Sigmoid colon (tissue), 7 donors: ENCODE measurements around the gene ZNF101. TPM values are rescaled to one million over a fixed set of nuclear protein-coding genes. Genes with fewer than 3 reads are reported as not detected.

Experiments used
- DNase-seq: peaks from one replicate; pipeline ENCODE4 v3.0.0-alpha.2; 2019
- H3K27ac ChIP-seq, 4 donors: fragments of 200-600 bp; sonication (generic); one replicate each; pipeline ENCODE4 v1.5.1; 2016 to 2019; ENCODE audit warnings: mild to moderate bottlenecking in 1 of 4
- H3K27me3 ChIP-seq, 3 donors: fragments of 200-600 bp; sonication (generic); one replicate each; pipeline ENCODE4 v1.5.1; 2019; ENCODE audit warnings: mild to moderate bottlenecking in 1 of 3
- H3K36me3 ChIP-seq, 4 donors: fragments of 200-600 bp; sonication (generic); one replicate each; pipeline ENCODE4 v1.5.1; 2016 to 2019
- H3K4me1 ChIP-seq, 4 donors: fragments of 200-600 bp; sonication (generic); one replicate each; pipeline ENCODE4 v1.5.1; 2017 to 2019
- H3K4me3 ChIP-seq, 4 donors: fragments of 200-600 bp; sonication (generic); one replicate each; pipeline ENCODE4 v1.5.1; 2017 to 2019; ENCODE audit warnings: mild to moderate bottlenecking in 2 of 4, moderate library complexity in 1 of 4
- H3K9me3 ChIP-seq, 4 donors: fragments of 200-600 bp in 3 of 4; sonication (generic) in 3 of 4; one replicate each; pipeline versions ENCODE4 v1.5.1 to v1.6.1; 2013 to 2019
- CTCF ChIP-seq, 4 experiments: fragments of 450-650 bp in 3 of 4; fragments of 200-600 bp in 1 of 4; IDR thresholded peaks; one replicate each; pipeline ENCODE4 v1.5.1; 2016 to 2019; ENCODE audit warnings: antibody characterized with exemption in 4 of 4, mild to moderate bottlenecking in 3 of 4, moderate library complexity in 2 of 4
- EP300 ChIP-seq, 4 donors: sonication (generic); formaldehyde crosslinking; IDR thresholded peaks; one replicate each; pipeline ENCODE4 v1.6.1; 2017; ENCODE audit warnings: antibody characterized with exemption in 4 of 4
- POLR2A ChIP-seq, 2 donors: fragments of 450-650 bp; IDR thresholded peaks; one replicate each; pipeline ENCODE4 v1.6.1; 2016; ENCODE audit warnings: antibody characterized with exemption in 2 of 2, mild to moderate bottlenecking in 2 of 2, moderate library complexity in 2 of 2
- POLR2AphosphoS5 ChIP-seq, 4 donors: sonication (generic); formaldehyde crosslinking; IDR thresholded peaks; one replicate each; pipeline ENCODE4 v1.6.1; 2017; ENCODE audit warnings: antibody characterized with exemption in 4 of 4
- WGBS, 2 donors: extraction: QIAGEN DNeasy Blood & Tissue Kit; methylation state at CpG; one replicate each; pipeline ENCODE4 v1.1.7; 2013; 5-methylcytosine and 5-hydroxymethylcytosine counted together
- intact Hi-C: fragments of 100-400 bp; cut with DNase I; formaldehyde crosslinking; loops from one replicate; pipeline ENCODE4 v1.15.1; 2023
- polyA plus RNA-seq, 3 donors: library from polyadenylated mRNA; stranded (reverse); fragments of 200-250 nt; gene quantifications; one replicate each; pipeline ENCODE4 v1.2.3, GENCODE V29; 2013
- total RNA-seq, 4 donors: library from RNA; depleted of rRNA; stranded (reverse); fragments of >200 nt; gene quantifications; one replicate each; pipeline ENCODE4 v1.1.0, GENCODE V29; 2016
- donor health status: healthy with polysubstance abuse.
- donor health status: Bipolar disorder and iron deficiency.
- donor health status: healthy.

ZNF101 gene
- total and polyA plus RNA-seq, 7 donors = 4.7 to 24.2 (median 6.4) TPM

GRCh38 chr19:19630062-19630414 lies 38.6 kb upstream of the ZNF101 start:
- H3K4me1 ChIP-seq = peaks cover 0 to 15% (median 14%) of the 10 kb centered on the region in 4 donors
- H3K36me3 ChIP-seq = peaks cover 0 to 17% (median 4%) of the 10 kb centered on the region in 4 donors
- 97 to 99% methylated on average over 11 of the region's 11 CpGs for WGBS, 2 donors
- H3K27me3 ChIP-seq = peaks cover 9 to 31% (median 15%) of the 10 kb centered on the region in 3 donors
- TF ChIP-seq POLR2AphosphoS5 (IDR thresholded peaks at IDR 0.05) (no peak), POLR2A (IDR thresholded peaks at IDR 0.05) (no peak), CTCF (IDR thresholded peaks at IDR 0.05) (no peak), EP300 (IDR thresholded peaks at IDR 0.05) (no peak)
- intact Hi-C loops = no loop called here
- no peak for DNase-seq
- no peak overlapping the region for H3K27ac ChIP-seq
- H3K4me3 ChIP-seq = no peak overlapping the region
- H3K9me3 ChIP-seq = no peaks in the 10 kb centered on the region

DNA sequence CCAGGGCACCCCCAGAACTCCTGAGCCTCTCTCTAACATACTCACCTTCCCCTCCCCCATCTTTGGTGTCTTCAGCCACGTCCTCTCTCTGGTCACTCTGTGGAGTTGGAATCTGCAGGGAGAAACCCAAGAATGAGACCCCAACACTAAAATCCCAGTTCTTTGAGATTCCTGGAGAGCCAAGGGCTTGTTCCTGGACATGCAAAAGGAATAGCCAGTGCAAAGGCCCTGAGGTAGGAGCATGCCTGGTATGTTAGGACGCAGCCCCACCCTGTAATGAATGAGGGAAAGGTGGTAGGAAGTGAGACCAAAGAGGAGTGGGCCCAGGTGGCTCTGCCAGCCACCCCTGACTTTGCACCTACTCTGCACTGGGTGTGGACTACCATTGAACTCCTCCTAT lies 38.2 kb upstream of the ZNF101 start:
- Histone ChIP-seq H3K27me3 (peaks cover 9 to 31% (median 15%) of the 10 kb centered on the region in 3 donors), H3K4me3 (no peak overlapping the region), H3K4me1 (peaks cover 0 to 15% (median 14%) of the 10 kb centered on the region in 4 donors), H3K36me3 (peaks cover 0 to 20% (median 4%) of the 10 kb centered on the region in 4 donors), H3K27ac (no peak overlapping the region), H3K9me3 (no peaks in the 10 kb centered on the region)
- WGBS, 2 donors = 92 to 96% methylated on average over 2 of the region's 2 CpGs
- TF ChIP-seq POLR2AphosphoS5 (IDR thresholded peaks at IDR 0.05) = no peak
- TF ChIP-seq EP300 (IDR thresholded peaks at IDR 0.05) = no peak
- no peak for TF ChIP-seq CTCF (IDR thresholded peaks at IDR 0.05)
- TF ChIP-seq POLR2A (IDR thresholded peaks at IDR 0.05) = no peak
- no peak for DNase-seq
- intact Hi-C loops = no loop called here

DNA sequence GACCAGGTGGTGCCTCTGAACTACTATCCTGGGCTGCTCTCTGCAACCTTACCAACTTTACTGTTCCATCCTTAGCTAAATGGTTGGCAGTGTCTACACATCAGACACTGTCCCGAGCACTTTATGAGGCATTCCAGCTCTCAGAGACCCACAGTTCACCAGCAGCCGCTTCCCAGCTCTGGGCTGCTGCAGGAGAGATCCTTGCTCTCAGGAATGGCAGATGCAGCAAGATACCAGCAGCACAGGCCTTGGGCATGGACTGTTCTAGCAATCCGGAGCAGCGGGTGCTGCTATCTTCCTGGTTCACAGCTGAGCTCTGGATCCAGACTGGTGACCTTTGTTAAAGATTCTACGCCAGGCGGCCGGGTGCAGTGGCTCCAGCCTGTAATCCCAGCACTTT lies 37.3 kb upstream of the ZNF101 start:
- Histone ChIP-seq H3K9me3 (no peaks in the 10 kb centered on the region), H3K4me3 (no peak overlapping the region), H3K4me1 (peaks cover 0 to 15% (median 14%) of the 10 kb centered on the region in 4 donors), H3K27ac (no peak overlapping the region), H3K27me3 (peaks cover 9 to 27% (median 15%) of the 10 kb centered on the region in 3 donors), H3K36me3 (peaks cover 0 to 24% (median 4%) of the 10 kb centered on the region in 4 donors)
- intact Hi-C loops = no loop called here
- no peak for DNase-seq
- 90 to 95% methylated on average over 7 of the region's 7 CpGs for WGBS, 2 donors
- no peak for TF ChIP-seq POLR2AphosphoS5 (IDR thresholded peaks at IDR 0.05)
- TF ChIP-seq POLR2A (IDR thresholded peaks at IDR 0.05) = no peak
- no peak for TF ChIP-seq EP300 (IDR thresholded peaks at IDR 0.05)
- TF ChIP-seq CTCF (IDR thresholded peaks at IDR 0.05) = no peak

GRCh38 chr19:19632661-19633060 lies 36.0 kb upstream of the ZNF101 start:
- intact Hi-C loops = no loop called here
- whole genome bisulfite sequencing, 2 donors = 90 to 94% methylated on average over 5 of the region's 5 CpGs
- Histone ChIP-seq H3K27me3 (peaks cover 9 to 14% (median 14%) of the 10 kb centered on the region in 3 donors), H3K36me3 (peaks cover 0 to 24% (median 4%) of the 10 kb centered on the region in 4 donors), H3K9me3 (no peaks in the 10 kb centered on the region), H3K4me1 (peaks cover 0 to 12% (median 11%) of the 10 kb centered on the region in 4 donors), H3K4me3 (no peak overlapping the region), H3K27ac (no peak overlapping the region)
- no peak for DNase-seq
- no peak for TF ChIP-seq EP300 (IDR thresholded peaks at IDR 0.05)
- TF ChIP-seq POLR2A (IDR thresholded peaks at IDR 0.05) = no peak
- no peak for TF ChIP-seq CTCF (IDR thresholded peaks at IDR 0.05)
- TF ChIP-seq POLR2AphosphoS5 (IDR thresholded peaks at IDR 0.05) = no peak
